Liver (tissue), 3 donors: ENCODE measurements around the gene PCDHGA3.

Source experiments
- EGR1 ChIP-seq, 2 donors: IDR thresholded peaks; 2 replicates each; pipeline ENCODE4 v1.6.1; 2016 to 2018; ENCODE audit warnings: antibody characterized with exemption in 2 of 2, low read depth in 2 of 2
- FOXA1 ChIP-seq: IDR thresholded peaks from 2 replicates; pipeline ENCODE4 v1.6.1; 2016; ENCODE audit warnings: antibody characterized with exemption
- GABPA ChIP-seq, 2 donors: IDR thresholded peaks in 1 of 2; conservative IDR thresholded peaks in 1 of 2; 2 replicates each; pipeline ENCODE4 v1.6.1; 2016; ENCODE audit warnings: antibody characterized with exemption in 2 of 2, mild to moderate bottlenecking in 1 of 2, moderate library complexity in 1 of 2
- HNF4G ChIP-seq: IDR thresholded peaks from 2 replicates; pipeline ENCODE4 v1.6.1; 2016; ENCODE audit warnings: antibody characterized with exemption
- JUND ChIP-seq, 2 donors: IDR thresholded peaks; 2 replicates each; pipeline ENCODE4 v1.6.1; 2016; ENCODE audit warnings: antibody characterized with exemption in 2 of 2
- RAD21 ChIP-seq, 2 donors: IDR thresholded peaks; 2 replicates each; pipeline ENCODE4 v1.6.1; 2016; ENCODE audit warnings: antibody characterized with exemption in 2 of 2, mild to moderate bottlenecking in 2 of 2
- REST ChIP-seq: IDR thresholded peaks from 2 replicates; pipeline ENCODE4 v1.6.1; 2016; ENCODE audit warnings: antibody characterized with exemption, mild to moderate bottlenecking
- RXRA ChIP-seq, 2 donors: IDR thresholded peaks; 2 replicates each; pipeline ENCODE4 v1.6.1; 2017 to 2018; ENCODE audit warnings: antibody characterized with exemption in 2 of 2, mild to moderate bottlenecking in 1 of 2
- SP1 ChIP-seq: IDR thresholded peaks from 2 replicates; pipeline ENCODE4 v1.6.1; 2018; ENCODE audit warnings: antibody characterized with exemption, mild to moderate bottlenecking
- TAF1 ChIP-seq: conservative IDR thresholded peaks from 2 replicates; pipeline ENCODE4 v1.6.1; 2016; ENCODE audit warnings: antibody characterized with exemption, mild to moderate bottlenecking
- YY1 ChIP-seq: IDR thresholded peaks from 2 replicates; pipeline ENCODE4 v1.6.1; 2016; ENCODE audit warnings: antibody characterized with exemption, mild to moderate bottlenecking
- TF ChIP-seq, protein P1 (sequence below): fragments of 150-350 bp; IDR thresholded peaks from 2 replicates; pipeline ENCODE4 v1.5.1; 2017; ENCODE audit warnings: improper control_type of control experiment, low read depth, low read length; ENCODE audit not compliant: missing input control
- TF ChIP-seq, protein P2 (sequence below): IDR thresholded peaks from 2 replicates; pipeline ENCODE4 v1.6.1; 2016; ENCODE audit warnings: antibody characterized with exemption
- TF ChIP-seq, protein P3 (sequence below): IDR thresholded peaks from 2 replicates; pipeline ENCODE4 v1.6.1; 2016; ENCODE audit warnings: antibody characterized with exemption
- donor health status: healthy.
- donor health status: healthy.

- TF ChIP-seq JUND (IDR thresholded peaks at IDR 0.05) (no peak), TAF1 (no peak), HNF4G (no peak), SP1 (no peak), REST (no peak), RAD21 (IDR thresholded peaks at IDR 0.05) (no peak), YY1 (no peak), GABPA (IDR thresholded peaks at IDR 0.05 in 1 of 2, conservative IDR thresholded peaks at IDR 0.05 in 1 of 2) (no peak), RXRA (IDR thresholded peaks at IDR 0.05) (no peak), FOXA1 (no peak), EGR1 (IDR thresholded peaks at IDR 0.05; ENCODE audit: low read depth in 2 of 2) (no peak)
- TF ChIP-seq, protein P1, sequence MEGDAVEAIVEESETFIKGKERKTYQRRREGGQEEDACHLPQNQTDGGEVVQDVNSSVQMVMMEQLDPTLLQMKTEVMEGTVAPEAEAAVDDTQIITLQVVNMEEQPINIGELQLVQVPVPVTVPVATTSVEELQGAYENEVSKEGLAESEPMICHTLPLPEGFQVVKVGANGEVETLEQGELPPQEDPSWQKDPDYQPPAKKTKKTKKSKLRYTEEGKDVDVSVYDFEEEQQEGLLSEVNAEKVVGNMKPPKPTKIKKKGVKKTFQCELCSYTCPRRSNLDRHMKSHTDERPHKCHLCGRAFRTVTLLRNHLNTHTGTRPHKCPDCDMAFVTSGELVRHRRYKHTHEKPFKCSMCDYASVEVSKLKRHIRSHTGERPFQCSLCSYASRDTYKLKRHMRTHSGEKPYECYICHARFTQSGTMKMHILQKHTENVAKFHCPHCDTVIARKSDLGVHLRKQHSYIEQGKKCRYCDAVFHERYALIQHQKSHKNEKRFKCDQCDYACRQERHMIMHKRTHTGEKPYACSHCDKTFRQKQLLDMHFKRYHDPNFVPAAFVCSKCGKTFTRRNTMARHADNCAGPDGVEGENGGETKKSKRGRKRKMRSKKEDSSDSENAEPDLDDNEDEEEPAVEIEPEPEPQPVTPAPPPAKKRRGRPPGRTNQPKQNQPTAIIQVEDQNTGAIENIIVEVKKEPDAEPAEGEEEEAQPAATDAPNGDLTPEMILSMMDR: no peak
- TF ChIP-seq, protein P2, sequence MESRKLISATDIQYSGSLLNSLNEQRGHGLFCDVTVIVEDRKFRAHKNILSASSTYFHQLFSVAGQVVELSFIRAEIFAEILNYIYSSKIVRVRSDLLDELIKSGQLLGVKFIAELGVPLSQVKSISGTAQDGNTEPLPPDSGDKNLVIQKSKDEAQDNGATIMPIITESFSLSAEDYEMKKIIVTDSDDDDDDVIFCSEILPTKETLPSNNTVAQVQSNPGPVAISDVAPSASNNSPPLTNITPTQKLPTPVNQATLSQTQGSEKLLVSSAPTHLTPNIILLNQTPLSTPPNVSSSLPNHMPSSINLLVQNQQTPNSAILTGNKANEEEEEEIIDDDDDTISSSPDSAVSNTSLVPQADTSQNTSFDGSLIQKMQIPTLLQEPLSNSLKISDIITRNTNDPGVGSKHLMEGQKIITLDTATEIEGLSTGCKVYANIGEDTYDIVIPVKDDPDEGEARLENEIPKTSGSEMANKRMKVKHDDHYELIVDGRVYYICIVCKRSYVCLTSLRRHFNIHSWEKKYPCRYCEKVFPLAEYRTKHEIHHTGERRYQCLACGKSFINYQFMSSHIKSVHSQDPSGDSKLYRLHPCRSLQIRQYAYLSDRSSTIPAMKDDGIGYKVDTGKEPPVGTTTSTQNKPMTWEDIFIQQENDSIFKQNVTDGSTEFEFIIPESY: no peak
- TF ChIP-seq, protein P3, sequence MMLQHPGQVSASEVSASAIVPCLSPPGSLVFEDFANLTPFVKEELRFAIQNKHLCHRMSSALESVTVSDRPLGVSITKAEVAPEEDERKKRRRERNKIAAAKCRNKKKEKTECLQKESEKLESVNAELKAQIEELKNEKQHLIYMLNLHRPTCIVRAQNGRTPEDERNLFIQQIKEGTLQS: no peak
Observed at GRCh38 chr5:141374627-141375026, 31.0 kb downstream of the PCDHGA3 start.
